ENCODE data around the gene MUC13. TPM values are rescaled to one million over a fixed set of nuclear protein-coding genes. Genes with fewer than 3 reads are reported as not detected.

Gene MUC13
- total and polyA plus RNA-seq, 2 of the 4 experiments (the other 2 are of a cell fraction) = not detected

DNA sequence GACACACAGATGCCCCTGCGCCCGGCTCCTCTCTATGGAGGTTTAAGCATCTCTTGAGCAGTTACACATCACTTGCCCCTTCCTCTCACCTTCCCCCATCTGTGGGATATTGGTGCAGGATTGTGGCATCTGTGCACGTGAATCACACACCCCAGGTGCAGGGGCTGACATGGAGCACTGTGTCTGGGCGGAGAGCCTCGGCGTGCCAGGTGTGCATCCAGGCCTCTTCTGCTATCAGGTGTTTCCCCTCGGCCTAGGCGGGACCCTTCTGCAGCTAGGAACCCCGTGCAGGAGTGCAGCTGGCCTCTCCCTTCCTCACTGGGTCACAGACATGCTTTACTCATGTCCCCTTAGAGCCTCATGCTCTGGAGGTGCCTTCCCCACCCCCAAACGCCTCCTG is 33.4 kb upstream of the MUC13 start:
- Histone ChIP-seq H3K14ac (replicated peaks; ENCODE audit: low read depth, low read length) (no peak overlapping the region), H2AK5ac (ENCODE audit: low read depth, low read length) (no peak overlapping the region), H3K27ac (ENCODE audit: insufficient read depth, low read length) (no peak overlapping the region), H2AK9ac (replicated peaks; ENCODE audit: low read depth, low read length, poor library complexity) (no peak overlapping the region), H2BK15ac (ENCODE audit: low read depth, low read length) (no peak overlapping the region), H3K56ac (ENCODE audit: extremely low read depth, insufficient read depth, low read length) (no peak overlapping the region), H2AFZ (replicated peaks; ENCODE audit: low read length, poor library complexity) (no peak overlapping the region), H3K4me1 (ENCODE audit: control insufficient read depth, insufficient read depth, low read length) (peaks cover 5% of the 10 kb centered on the region; the same call in 1 of the 2 replicates), H4K5ac (ENCODE audit: low read depth, low read length) (no peak overlapping the region), H3K36me3 (ENCODE audit: control insufficient read depth, insufficient read depth, low read length) (peaks cover 52% of the 10 kb centered on the region), H2BK20ac (ENCODE audit: low read depth, low read length) (no peak overlapping the region), H3K18ac (ENCODE audit: low read depth, low read length) (no peak overlapping the region), H3K23ac (ENCODE audit: low read depth, low read length) (no peak overlapping the region), H2BK120ac (ENCODE audit: low read depth, low read length) (no peak overlapping the region), H3K4me2 (ENCODE audit: low read depth, low read length) (no peak overlapping the region), H3K4me3 (ENCODE audit: insufficient read depth, low read depth, low read length) (no peak overlapping the region), H3K9me3 (ENCODE audit: control insufficient read depth, insufficient read depth, low read length) (no peaks in the 10 kb centered on the region), H3K79me1 (ENCODE audit: low read depth in 1 of 2, low read length in 2 of 2) (peaks cover 3 to 7% of the 10 kb centered on the region in 2 experiments; a peak in 1 of 4 replicates), H4K91ac (ENCODE audit: insufficient read depth, low read depth, low read length) (no peak overlapping the region), H4K8ac (ENCODE audit: low read depth in 2 of 2, low read length in 2 of 2) (no peak overlapping the region), H2BK5ac (ENCODE audit: low read depth, low read length, poor library complexity, severe bottlenecking) (no peak overlapping the region), H3K27me3 (ENCODE audit: control insufficient read depth, insufficient read depth, low read length) (no peaks in the 10 kb centered on the region), H4K20me1 (ENCODE audit: insufficient read depth, low read length) (peaks cover 3% of the 10 kb centered on the region; the same call in 1 of the 2 replicates), H3K4ac (ENCODE audit: low read depth, low read length) (no peak overlapping the region), H3K9me1 (ENCODE audit: insufficient read depth, low read length) (peaks cover 16% of the 10 kb centered on the region), H3K9ac (ENCODE audit: low read depth, low read length) (no peak overlapping the region)
- in situ Hi-C loops (cut with MboI; ENCODE audit: low sequenced_read_pairs) (no loop called here), dilution Hi-C loops (cut with HindIII; ENCODE audit: low sequenced_read_pairs, unreplicated experiment) (no loop called here), intact Hi-C loops (cut with micrococcal nuclease) (no loop called here)
- POLR2A ChIA-PET (ENCODE audit: unreplicated experiment) = no interaction called here
- DNase-seq (no peak), ATAC-seq (ENCODE audit: low read depth) (no peak)
- TF ChIP-seq, protein P1, sequence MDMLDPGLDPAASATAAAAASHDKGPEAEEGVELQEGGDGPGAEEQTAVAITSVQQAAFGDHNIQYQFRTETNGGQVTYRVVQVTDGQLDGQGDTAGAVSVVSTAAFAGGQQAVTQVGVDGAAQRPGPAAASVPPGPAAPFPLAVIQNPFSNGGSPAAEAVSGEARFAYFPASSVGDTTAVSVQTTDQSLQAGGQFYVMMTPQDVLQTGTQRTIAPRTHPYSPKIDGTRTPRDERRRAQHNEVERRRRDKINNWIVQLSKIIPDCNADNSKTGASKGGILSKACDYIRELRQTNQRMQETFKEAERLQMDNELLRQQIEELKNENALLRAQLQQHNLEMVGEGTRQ (IDR thresholded peaks at IDR 0.05; ENCODE audit: low read depth, low read length) = no peak
- TF ChIP-seq, protein P2, sequence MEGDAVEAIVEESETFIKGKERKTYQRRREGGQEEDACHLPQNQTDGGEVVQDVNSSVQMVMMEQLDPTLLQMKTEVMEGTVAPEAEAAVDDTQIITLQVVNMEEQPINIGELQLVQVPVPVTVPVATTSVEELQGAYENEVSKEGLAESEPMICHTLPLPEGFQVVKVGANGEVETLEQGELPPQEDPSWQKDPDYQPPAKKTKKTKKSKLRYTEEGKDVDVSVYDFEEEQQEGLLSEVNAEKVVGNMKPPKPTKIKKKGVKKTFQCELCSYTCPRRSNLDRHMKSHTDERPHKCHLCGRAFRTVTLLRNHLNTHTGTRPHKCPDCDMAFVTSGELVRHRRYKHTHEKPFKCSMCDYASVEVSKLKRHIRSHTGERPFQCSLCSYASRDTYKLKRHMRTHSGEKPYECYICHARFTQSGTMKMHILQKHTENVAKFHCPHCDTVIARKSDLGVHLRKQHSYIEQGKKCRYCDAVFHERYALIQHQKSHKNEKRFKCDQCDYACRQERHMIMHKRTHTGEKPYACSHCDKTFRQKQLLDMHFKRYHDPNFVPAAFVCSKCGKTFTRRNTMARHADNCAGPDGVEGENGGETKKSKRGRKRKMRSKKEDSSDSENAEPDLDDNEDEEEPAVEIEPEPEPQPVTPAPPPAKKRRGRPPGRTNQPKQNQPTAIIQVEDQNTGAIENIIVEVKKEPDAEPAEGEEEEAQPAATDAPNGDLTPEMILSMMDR (conservative IDR thresholded peaks at IDR 0.05; ENCODE audit: low read depth, low read length) = no peak
- TF ChIP-seq MAFK (IDR thresholded peaks at IDR 0.05; ENCODE audit: low read depth, low read length) = no peak
- no peak for TF ChIP-seq FOS (IDR thresholded peaks at IDR 0.05; ENCODE audit: low read depth, low read length)
- TF ChIP-seq CHD1 (IDR thresholded peaks at IDR 0.05; ENCODE audit: low read depth, low read length) = no peak
- TF ChIP-seq, protein P3, sequence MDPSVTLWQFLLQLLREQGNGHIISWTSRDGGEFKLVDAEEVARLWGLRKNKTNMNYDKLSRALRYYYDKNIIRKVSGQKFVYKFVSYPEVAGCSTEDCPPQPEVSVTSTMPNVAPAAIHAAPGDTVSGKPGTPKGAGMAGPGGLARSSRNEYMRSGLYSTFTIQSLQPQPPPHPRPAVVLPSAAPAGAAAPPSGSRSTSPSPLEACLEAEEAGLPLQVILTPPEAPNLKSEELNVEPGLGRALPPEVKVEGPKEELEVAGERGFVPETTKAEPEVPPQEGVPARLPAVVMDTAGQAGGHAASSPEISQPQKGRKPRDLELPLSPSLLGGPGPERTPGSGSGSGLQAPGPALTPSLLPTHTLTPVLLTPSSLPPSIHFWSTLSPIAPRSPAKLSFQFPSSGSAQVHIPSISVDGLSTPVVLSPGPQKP (IDR thresholded peaks at IDR 0.05; ENCODE audit: borderline replicate concordance, low read depth, low read length) = no peak
- no peak for TF ChIP-seq MAZ (IDR thresholded peaks at IDR 0.05; ENCODE audit: borderline replicate concordance, low read depth, low read length)
- TF ChIP-seq POLR2A (IDR thresholded peaks at IDR 0.05; ENCODE audit: low read depth, low read length) = no peak
- no peak for TF ChIP-seq RCOR1 (IDR thresholded peaks at IDR 0.05; ENCODE audit: insufficient replicate concordance, low read length)
- no peak for TF ChIP-seq NFE2L2 (IDR thresholded peaks at IDR 0.05; ENCODE audit: low read depth, low read length)
- TF ChIP-seq MXI1 (IDR thresholded peaks at IDR 0.05; ENCODE audit: borderline replicate concordance, low read depth, low read length) = no peak
- no peak for TF ChIP-seq SMC3 (IDR thresholded peaks at IDR 0.05; ENCODE audit: low read depth, low read length)
- no peak for TF ChIP-seq RAD21 (IDR thresholded peaks at IDR 0.05; ENCODE audit: low read length)
- TF ChIP-seq BHLHE40 (IDR thresholded peaks at IDR 0.05; ENCODE audit: low read depth, low read length) = no peak
- TF ChIP-seq CEBPB (IDR thresholded peaks at IDR 0.05; ENCODE audit: low read depth, low read length) = no peak
- no peak for TF ChIP-seq RFX5 (IDR thresholded peaks at IDR 0.05; ENCODE audit: low read depth, low read length)
- CTCF ChIA-PET = no interaction called here
- BruUV-seq (replicated peaks) = no TSS peak
- 100% methylated on average over 3 of the region's 10 CpGs; no CpG with 5 or more reads in 1 of the 2 experiments for WGBS, 2 experiments (ENCODE audit: extremely low coverage in 2 of 2, insufficient read length in 1 of 2)
